Liver (tissue), 9 donors: ENCODE measurements around the gene LRP5. TPM values are rescaled to one million over a fixed set of nuclear protein-coding genes. Genes with fewer than 3 reads are reported as not detected.

Source experiments
- DNase-seq: peaks from one replicate; pipeline ENCODE4 v3.0.0-alpha.2; 2017; ENCODE audit warnings: low spot score
- H3K27ac ChIP-seq, 2 donors: one replicate each; pipeline ENCODE4 v1.7.0; 2013; ENCODE audit warnings: inconsistent platforms in 2 of 2, low read length in 2 of 2, control low read depth in 1 of 2, low read depth in 1 of 2, mild to moderate bottlenecking in 1 of 2
- H3K27me3 ChIP-seq, 4 donors: one replicate each; pipeline versions ENCODE4 v1.6.1 to v1.7.0; 2013; ENCODE audit warnings: low read length in 3 of 4, inconsistent platforms in 1 of 4, mild to moderate bottlenecking in 1 of 4, moderate library complexity in 1 of 4; ENCODE audit not compliant: control insufficient read depth in 4 of 4, insufficient read depth in 4 of 4
- H3K36me3 ChIP-seq, 4 donors: one replicate each; pipeline versions ENCODE4 v1.6.1 to v1.7.0; 2013; ENCODE audit warnings: low read length in 3 of 4, mild to moderate bottlenecking in 3 of 4, low read depth in 1 of 4, moderate library complexity in 1 of 4; ENCODE audit not compliant: control insufficient read depth in 4 of 4, insufficient read depth in 3 of 4
- H3K4me1 ChIP-seq, 4 donors: one replicate each; pipeline versions ENCODE4 v1.6.1 to v1.7.0; 2013; ENCODE audit warnings: low read length in 3 of 4, mild to moderate bottlenecking in 3 of 4, moderate library complexity in 1 of 4; ENCODE audit not compliant: control insufficient read depth in 4 of 4, insufficient read depth in 4 of 4
- H3K4me3 ChIP-seq, 3 donors: one replicate each; pipeline versions ENCODE4 v1.6.1 to v1.7.0; 2013; ENCODE audit warnings: low read length in 3 of 3, control low read depth in 1 of 3, low read depth in 1 of 3, mild to moderate bottlenecking in 1 of 3
- H3K9ac ChIP-seq, 2 donors: one replicate each; pipeline ENCODE4 v1.7.0; 2013; ENCODE audit warnings: low read length in 2 of 2, mild to moderate bottlenecking in 2 of 2, moderate library complexity in 2 of 2, control low read depth in 1 of 2, low read depth in 1 of 2
- H3K9me3 ChIP-seq, 4 donors: one replicate each; pipeline versions ENCODE4 v1.6.1 to v1.7.0; 2013; ENCODE audit warnings: low read length in 3 of 4; ENCODE audit not compliant: control insufficient read depth in 4 of 4
- EGR1 ChIP-seq, 2 donors: IDR thresholded peaks; 2 replicates each; pipeline ENCODE4 v1.6.1; 2016 to 2018; ENCODE audit warnings: antibody characterized with exemption in 2 of 2, low read depth in 2 of 2
- FOXA1 ChIP-seq: IDR thresholded peaks from 2 replicates; pipeline ENCODE4 v1.6.1; 2016; ENCODE audit warnings: antibody characterized with exemption
- FOXA2 ChIP-seq: IDR thresholded peaks from 2 replicates; pipeline ENCODE4 v1.6.1; 2016; ENCODE audit warnings: antibody characterized with exemption
- GABPA ChIP-seq, 2 donors: IDR thresholded peaks in 1 of 2; conservative IDR thresholded peaks in 1 of 2; 2 replicates each; pipeline ENCODE4 v1.6.1; 2016; ENCODE audit warnings: antibody characterized with exemption in 2 of 2, mild to moderate bottlenecking in 1 of 2, moderate library complexity in 1 of 2
- HNF4A ChIP-seq, 2 donors: conservative IDR thresholded peaks; 2 replicates each; pipeline ENCODE4 v1.6.1; 2016; ENCODE audit warnings: antibody characterized with exemption in 2 of 2, mild to moderate bottlenecking in 2 of 2
- HNF4G ChIP-seq: IDR thresholded peaks from 2 replicates; pipeline ENCODE4 v1.6.1; 2016; ENCODE audit warnings: antibody characterized with exemption
- JUND ChIP-seq, 2 donors: IDR thresholded peaks; 2 replicates each; pipeline ENCODE4 v1.6.1; 2016; ENCODE audit warnings: antibody characterized with exemption in 2 of 2
- NR2F2 ChIP-seq: IDR thresholded peaks from 2 replicates; pipeline ENCODE4 v1.6.1; 2016; ENCODE audit warnings: antibody characterized with exemption
- RAD21 ChIP-seq, 2 donors: IDR thresholded peaks; 2 replicates each; pipeline ENCODE4 v1.6.1; 2016; ENCODE audit warnings: antibody characterized with exemption in 2 of 2, mild to moderate bottlenecking in 2 of 2
- RXRA ChIP-seq, 2 donors: IDR thresholded peaks; 2 replicates each; pipeline ENCODE4 v1.6.1; 2017 to 2018; ENCODE audit warnings: antibody characterized with exemption in 2 of 2, mild to moderate bottlenecking in 1 of 2
- SP1 ChIP-seq: IDR thresholded peaks from 2 replicates; pipeline ENCODE4 v1.6.1; 2018; ENCODE audit warnings: antibody characterized with exemption, mild to moderate bottlenecking
- TAF1 ChIP-seq: conservative IDR thresholded peaks from 2 replicates; pipeline ENCODE4 v1.6.1; 2016; ENCODE audit warnings: antibody characterized with exemption, mild to moderate bottlenecking
- WGBS: extraction: QIAGEN DNeasy Blood & Tissue Kit; methylation state at CpG from one replicate; pipeline ENCODE4 v1.1.7; 2013; 5-methylcytosine and 5-hydroxymethylcytosine counted together
- polyA plus RNA-seq, 2 donors: library from polyadenylated mRNA; stranded (reverse) in 1 of 2; unstranded in 1 of 2; fragments of 200-250 nt in 1 of 2; fragments of >200 nt in 1 of 2; fragmentation: Nextera tagmentation in 1 of 2; extraction: Ambion mirVana in 1 of 2; gene quantifications; one replicate each; pipeline versions ENCODE4 v1.2.1 to v1.2.3, GENCODE V29; 2013 to 2015
- total RNA-seq, 2 donors: library from RNA; depleted of rRNA; stranded (reverse); fragments of >200 nt; gene quantifications; one replicate each; pipeline ENCODE4 v1.2.3, GENCODE V29; 2014
- TF ChIP-seq, protein P1 (sequence below): IDR thresholded peaks from 2 replicates; pipeline ENCODE4 v1.6.1; 2016; ENCODE audit warnings: antibody characterized with exemption
- TF ChIP-seq, protein P2 (sequence below): IDR thresholded peaks from 2 replicates; pipeline ENCODE4 v1.6.1; 2016; ENCODE audit warnings: antibody characterized with exemption
- TF ChIP-seq, protein P3 (sequence below): IDR thresholded peaks from 2 replicates; pipeline ENCODE4 v1.6.1; 2016; ENCODE audit warnings: antibody characterized with exemption
- donor health status: healthy.
- donor health status: healthy.
- donor health status: healthy.
- donor health status: healthy.
- donor health status: healthy.

LRP5 gene
- total and polyA plus RNA-seq, 4 donors = 48.9 to 99.3 (median 71.3) TPM

DNA sequence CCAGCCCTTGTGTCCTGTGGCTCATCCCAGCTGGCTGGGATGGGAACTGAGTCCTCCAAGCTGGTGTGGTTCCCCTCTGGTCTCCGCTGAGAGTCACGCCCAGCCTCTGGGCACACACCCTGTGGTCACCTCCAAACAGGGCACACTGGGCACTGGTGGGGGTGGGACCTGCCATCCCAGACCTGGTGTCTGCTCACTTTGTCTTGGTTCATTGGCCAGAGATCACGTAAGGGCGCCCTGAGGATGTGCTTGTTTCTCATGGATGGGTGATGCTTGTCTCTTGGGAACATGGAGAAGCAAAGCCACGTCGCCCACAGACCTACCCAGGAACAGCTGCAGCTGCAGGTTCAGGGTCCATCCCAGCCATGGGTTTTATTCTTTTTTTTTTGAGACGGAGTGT lies 43.1 kb downstream of the LRP5 start:
- Histone ChIP-seq H3K9me3 (no peaks in the 10 kb centered on the region), H3K27me3 (no peaks in the 10 kb centered on the region), H3K4me3 (no peak overlapping the region), H3K9ac (no peak overlapping the region), H3K4me1 (peaks cover 6 to 44% (median 23%) of the 10 kb centered on the region in 4 donors), H3K27ac (no peak overlapping the region), H3K36me3 (peaks cover 2 to 15% (median 8%) of the 10 kb centered on the region in 4 donors)
- DNase-seq = no peak
- no peak for TF ChIP-seq JUND (IDR thresholded peaks at IDR 0.05)
- TF ChIP-seq, protein P1, sequence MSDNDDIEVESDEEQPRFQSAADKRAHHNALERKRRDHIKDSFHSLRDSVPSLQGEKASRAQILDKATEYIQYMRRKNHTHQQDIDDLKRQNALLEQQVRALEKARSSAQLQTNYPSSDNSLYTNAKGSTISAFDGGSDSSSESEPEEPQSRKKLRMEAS = no peak
- TF ChIP-seq GABPA (IDR thresholded peaks at IDR 0.05 in 1 of 2, conservative IDR thresholded peaks at IDR 0.05 in 1 of 2) = no peak
- no peak for TF ChIP-seq FOXA2
- no peak for TF ChIP-seq FOXA1
- TF ChIP-seq TAF1 = no peak
- no peak for TF ChIP-seq RXRA (IDR thresholded peaks at IDR 0.05)
- 96% methylated on average over 7 of the region's 7 CpGs for WGBS

DNA sequence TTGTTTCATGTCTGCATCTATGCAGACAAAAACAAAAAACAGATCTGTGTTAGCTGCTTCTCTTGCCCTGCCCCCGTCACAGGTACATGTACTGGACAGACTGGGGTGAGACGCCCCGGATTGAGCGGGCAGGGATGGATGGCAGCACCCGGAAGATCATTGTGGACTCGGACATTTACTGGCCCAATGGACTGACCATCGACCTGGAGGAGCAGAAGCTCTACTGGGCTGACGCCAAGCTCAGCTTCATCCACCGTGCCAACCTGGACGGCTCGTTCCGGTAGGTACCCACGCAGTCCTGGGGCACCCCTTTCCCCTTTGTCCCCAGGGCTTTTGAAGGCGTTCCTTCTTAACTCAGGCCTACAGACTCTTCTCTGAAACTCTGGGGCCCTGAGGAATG lies 45.2 kb downstream of the LRP5 start:
- Histone ChIP-seq H3K9ac (no peak overlapping the region), H3K27me3 (no peaks in the 10 kb centered on the region), H3K4me1 (peaks cover 2 to 33% (median 16%) of the 10 kb centered on the region in 4 donors), H3K27ac (no peak overlapping the region), H3K9me3 (no peaks in the 10 kb centered on the region), H3K4me3 (no peak overlapping the region), H3K36me3 (peaks cover 2 to 20% (median 10%) of the 10 kb centered on the region in 4 donors)
- TF ChIP-seq, protein P1 = no peak
- TF ChIP-seq RXRA (IDR thresholded peaks at IDR 0.05) (peak in 1 of 2 donors; percentile 74), HNF4A (conservative IDR thresholded peaks at IDR 0.05) (peak; percentile 25 to 78)
- DNase-seq = no peak
- 51% methylated on average over 14 of the region's 14 CpGs for WGBS

DNA sequence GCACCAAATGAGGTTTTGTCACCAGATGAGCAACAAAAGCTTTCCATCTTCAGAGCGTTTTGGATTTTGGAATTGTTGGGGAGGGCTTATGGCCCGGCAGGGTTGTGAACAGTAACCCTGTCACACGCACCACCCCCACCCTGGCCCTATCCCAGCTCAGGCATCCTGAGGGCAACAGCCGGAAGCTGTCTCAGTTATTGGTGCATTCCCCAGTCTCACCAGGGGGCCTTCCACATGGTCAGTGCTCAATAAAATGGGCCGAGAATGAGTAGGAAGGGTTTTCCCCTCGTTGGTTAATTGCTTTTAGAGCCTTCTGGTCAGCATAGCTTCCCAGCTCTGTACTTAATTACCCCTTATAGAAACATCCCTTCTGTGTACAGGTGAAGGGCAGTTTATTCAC lies 46.0 kb downstream of the LRP5 start:
- WGBS = 55% methylated on average over 6 of the region's 6 CpGs
- no peak overlapping the region for H3K9ac ChIP-seq
- peaks cover 2 to 22% (median 12%) of the 10 kb centered on the region in 4 donors for H3K36me3 ChIP-seq
- H3K9me3 ChIP-seq = no peaks in the 10 kb centered on the region
- DNase-seq = no peak
- TF ChIP-seq EGR1 (IDR thresholded peaks at IDR 0.05; ENCODE audit: low read depth in 2 of 2) (no peak), JUND (IDR thresholded peaks at IDR 0.05) (no peak), HNF4A (conservative IDR thresholded peaks at IDR 0.05) (no peak), RAD21 (IDR thresholded peaks at IDR 0.05) (no peak), TAF1 (no peak), HNF4G (no peak), NR2F2 (no peak), GABPA (IDR thresholded peaks at IDR 0.05 in 1 of 2, conservative IDR thresholded peaks at IDR 0.05 in 1 of 2) (no peak), SP1 (no peak)
- TF ChIP-seq, protein P2, sequence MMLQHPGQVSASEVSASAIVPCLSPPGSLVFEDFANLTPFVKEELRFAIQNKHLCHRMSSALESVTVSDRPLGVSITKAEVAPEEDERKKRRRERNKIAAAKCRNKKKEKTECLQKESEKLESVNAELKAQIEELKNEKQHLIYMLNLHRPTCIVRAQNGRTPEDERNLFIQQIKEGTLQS = no peak
- TF ChIP-seq, protein P3, sequence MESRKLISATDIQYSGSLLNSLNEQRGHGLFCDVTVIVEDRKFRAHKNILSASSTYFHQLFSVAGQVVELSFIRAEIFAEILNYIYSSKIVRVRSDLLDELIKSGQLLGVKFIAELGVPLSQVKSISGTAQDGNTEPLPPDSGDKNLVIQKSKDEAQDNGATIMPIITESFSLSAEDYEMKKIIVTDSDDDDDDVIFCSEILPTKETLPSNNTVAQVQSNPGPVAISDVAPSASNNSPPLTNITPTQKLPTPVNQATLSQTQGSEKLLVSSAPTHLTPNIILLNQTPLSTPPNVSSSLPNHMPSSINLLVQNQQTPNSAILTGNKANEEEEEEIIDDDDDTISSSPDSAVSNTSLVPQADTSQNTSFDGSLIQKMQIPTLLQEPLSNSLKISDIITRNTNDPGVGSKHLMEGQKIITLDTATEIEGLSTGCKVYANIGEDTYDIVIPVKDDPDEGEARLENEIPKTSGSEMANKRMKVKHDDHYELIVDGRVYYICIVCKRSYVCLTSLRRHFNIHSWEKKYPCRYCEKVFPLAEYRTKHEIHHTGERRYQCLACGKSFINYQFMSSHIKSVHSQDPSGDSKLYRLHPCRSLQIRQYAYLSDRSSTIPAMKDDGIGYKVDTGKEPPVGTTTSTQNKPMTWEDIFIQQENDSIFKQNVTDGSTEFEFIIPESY = no peak
- H3K4me1 ChIP-seq = peaks cover 2 to 33% (median 16%) of the 10 kb centered on the region in 4 donors
- H3K4me3 ChIP-seq = no peak overlapping the region
- no peaks in the 10 kb centered on the region for H3K27me3 ChIP-seq
- no peak overlapping the region for H3K27ac ChIP-seq
